Stimulated activated CD4-positive, alpha-beta T cell treated with anti-CD3 and anti-CD28 coated beads, Interleukin-2, amount 100 ng/mL, for 24 hours (primary cell): Measurements from ENCODE around the gene SYTL4.
"Not testable (repeated sequence)": the region's sequence is repeated elsewhere in the genome, so short reads cannot be mapped to it uniquely, and the experiment has no call there.

Experiments used
- DNase-seq, 2 donors: peaks; one replicate each; pipeline ENCODE4 v3.0.0-alpha.2; 2020

SYTL4 gene

GRCh38 chrX:100731441-100732281 is at the start of gene SYTL4:
Gene SYTL4 (minus strand): TSS chrX:100732121. CDS start chrX:100702037, 30,084 bp downstream.
- no peak for DNase-seq

DNA sequence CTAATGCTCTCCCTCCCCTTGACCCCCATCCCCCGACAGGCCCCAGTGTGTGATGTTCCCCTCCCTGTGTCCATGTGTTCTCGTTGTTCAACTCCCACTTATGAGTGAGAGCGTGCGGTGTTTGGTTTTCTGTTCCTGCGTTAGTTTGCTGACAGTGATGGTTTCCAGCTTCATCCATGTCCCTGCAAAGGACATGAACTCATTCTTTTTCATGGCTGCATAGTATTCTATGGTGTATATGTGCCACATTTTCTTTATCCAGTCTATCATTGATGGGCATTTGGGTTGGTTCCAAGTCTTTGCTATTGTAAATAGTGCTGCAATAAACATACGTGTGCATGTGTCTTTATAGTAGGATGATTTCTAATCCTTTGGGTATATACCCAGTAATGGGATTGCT is 37.5 kb upstream of the SYTL4 start:
- not testable (repeated sequence) for DNase-seq

GRCh38 chrX:100768679-100769338 is 36.9 kb upstream of the SYTL4 start:
- peak; percentile 88 for DNase-seq

DNA sequence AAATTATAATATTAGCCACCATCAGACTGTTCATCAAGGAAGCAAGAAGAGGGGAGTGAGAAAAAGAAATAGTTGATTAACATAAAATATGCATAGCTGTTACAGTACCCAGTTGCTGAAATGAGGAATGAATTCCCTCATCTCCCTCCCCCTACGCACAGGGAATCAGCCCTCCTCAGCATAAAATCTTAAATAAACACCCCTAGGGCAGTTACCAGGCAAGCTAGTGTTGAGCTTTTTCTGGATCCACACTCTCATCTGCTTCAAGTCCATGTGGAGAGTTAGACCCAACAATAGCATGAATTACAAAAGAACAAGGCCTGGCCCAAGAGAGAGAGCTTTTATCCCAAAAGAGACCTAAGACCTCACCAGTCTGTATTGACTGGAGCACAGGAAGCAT is 19.0 kb upstream of the SYTL4 start:
- no peak for DNase-seq

GRCh38 chrX:100748108-100748507 is 16.2 kb upstream of the SYTL4 start:
- no peak for DNase-seq

DNA sequence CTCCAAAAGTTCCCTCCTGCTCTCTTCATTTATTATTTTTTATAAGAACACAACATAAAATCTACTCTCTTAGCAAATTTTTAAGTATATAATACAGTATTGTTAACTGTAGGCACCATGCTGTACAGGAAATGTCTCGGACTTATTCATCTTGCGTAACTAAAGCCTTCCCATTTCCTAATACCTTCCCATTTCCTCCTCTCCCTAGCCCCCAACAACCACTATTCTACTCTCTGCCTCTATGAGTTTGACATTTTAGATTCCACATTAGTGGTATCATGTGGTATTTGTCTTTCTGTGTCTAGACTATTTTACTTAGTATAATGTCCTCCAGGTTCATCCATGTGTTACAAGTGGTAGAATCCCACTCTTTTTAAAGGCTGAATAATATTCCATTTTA is 15.8 kb upstream of the SYTL4 start:
- no peak for DNase-seq

DNA sequence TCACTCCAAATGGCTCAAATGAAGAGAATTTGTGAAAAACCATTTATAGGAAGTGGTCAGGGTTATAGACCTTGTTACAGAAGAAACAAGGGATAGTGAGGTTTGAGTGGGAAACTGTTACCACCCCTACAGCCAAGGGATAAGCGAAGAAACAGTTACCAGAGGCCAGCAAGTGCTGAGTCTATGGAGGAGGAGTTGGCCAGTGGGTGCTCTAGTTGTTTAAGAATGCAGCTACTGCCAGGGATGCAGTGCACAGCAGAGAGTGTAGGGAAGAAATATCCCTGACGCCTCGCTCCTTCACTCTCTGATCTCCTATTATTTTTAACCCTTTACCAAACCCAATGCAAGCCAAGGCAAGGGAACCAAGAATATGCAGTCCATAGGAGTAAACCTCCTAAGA is 15.2 kb upstream of the SYTL4 start:
- no peak for DNase-seq

DNA sequence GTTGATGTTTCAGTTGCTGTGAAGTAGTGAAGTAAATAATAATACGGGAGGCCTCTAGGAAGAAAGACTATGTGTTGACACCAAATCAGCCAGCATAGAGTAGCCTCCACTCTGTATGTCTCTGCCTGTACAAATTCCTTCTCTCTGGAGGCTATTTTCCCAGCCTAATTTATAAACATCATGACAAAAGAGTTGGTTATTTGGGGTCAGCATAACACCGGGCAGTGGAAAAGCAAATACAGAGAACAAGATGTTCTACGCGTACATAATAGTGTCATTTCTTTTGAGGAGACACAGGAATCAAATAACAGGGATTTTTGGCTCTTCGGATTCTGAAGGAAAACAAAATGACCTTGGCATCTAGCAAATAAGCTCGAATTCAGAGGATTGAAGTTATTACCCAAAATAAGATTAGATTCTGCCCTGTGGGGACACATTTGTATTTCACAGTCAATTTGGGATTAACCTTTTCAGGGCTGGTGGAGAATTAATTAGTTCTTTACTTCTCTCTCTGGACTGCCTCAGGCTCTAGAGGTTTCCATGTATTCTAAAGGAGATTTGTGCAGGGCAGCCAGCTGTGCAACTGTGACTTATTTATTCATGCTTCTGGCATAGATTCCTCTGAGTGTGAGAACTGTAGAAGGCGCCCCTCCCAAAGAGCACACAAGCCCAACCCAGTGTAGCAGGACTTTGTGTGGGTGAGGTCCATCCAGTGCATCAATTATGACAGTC is 14.1 kb upstream of the SYTL4 start:
- no peak for DNase-seq

DNA sequence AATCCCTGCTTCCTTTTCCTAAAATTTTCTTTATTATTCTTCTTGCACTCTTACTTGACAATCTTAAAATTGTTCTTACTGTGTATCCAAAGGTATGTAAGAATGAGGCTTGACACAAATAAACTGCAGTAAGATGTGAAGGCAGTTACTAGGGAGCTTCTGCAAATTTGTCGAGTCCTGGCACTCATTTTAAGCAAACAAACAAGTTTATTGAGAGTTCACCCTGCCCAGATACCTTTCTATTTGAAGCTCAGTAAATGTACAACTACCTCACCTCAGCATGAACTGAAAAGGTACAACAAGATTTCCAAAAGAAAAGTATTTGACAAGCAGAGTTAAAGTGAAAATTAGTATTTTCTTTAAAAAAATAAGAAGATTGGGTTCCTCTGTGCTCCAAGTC is 13.3 kb upstream of the SYTL4 start:
- no peak for DNase-seq

DNA sequence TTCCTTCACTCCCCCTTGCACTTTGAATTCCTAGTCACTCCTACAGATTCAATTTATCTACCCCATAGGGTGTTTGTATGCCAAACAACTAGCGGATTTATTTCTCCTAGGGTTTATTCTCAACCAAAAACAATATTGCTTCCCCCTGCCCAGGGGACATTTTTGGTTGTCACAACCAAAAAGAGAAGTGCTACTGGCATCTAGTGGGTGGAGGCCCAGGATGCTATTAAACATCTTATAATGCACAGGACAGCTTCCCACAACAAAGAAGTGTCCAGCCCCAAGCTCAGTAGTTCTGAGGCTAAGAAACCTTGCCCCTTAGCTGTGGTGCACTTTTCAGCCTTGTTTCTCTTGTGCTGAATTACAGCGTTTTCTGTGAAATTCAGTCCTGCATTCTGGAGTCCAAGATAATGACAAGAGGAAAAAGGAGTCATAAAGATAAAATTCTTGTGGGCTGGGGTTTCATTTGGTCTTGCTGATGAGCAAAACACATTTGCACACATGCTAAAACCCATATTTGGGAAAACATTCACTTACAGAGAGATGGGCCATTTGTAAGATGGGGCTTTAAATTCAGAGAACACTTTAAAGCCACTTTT is 11.2 kb upstream of the SYTL4 start:
- DNase-seq: no peak

GRCh38 chrX:100724006-100724405 is 7.9 kb downstream of the SYTL4 start:
- DNase-seq: not testable (repeated sequence)

GRCh38 chrX:100721328-100721727 is 10.6 kb downstream of the SYTL4 start:
- no peak for DNase-seq

- no peak for DNase-seq
These were observed 11.6 kb downstream of the SYTL4 start for GRCh38 chrX:100720301-100720700.

- no peak for DNase-seq
These were observed 12.8 kb downstream of the SYTL4 start for GRCh38 chrX:100719139-100719538.

GRCh38 chrX:100717363-100717762 is 14.6 kb downstream of the SYTL4 start:
- DNase-seq: no peak

GRCh38 chrX:100710816-100711215 is 21.1 kb downstream of the SYTL4 start:
- no peak for DNase-seq

GRCh38 chrX:100704581-100705203 is 27.2 kb downstream of the SYTL4 start:
- no peak for DNase-seq

DNA sequence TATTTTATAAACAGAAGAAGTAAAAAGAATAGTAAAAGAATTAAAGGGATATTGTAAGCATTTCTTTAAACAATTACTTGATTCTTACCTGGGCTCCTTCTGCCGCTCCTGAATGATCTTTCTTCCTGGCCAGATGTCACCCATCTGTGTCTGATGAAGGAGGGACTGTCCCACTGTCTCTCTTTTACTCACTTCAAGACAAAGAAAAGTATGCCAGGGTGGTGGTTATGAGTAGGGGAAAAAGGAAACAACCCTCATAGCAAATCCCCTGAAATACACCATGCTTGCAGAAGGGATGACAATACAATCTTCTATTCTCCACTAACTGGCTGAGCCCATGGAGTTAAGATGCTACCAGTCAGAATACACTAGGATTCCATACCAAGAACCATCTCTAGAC is 31.1 kb downstream of the SYTL4 start:
- no peak for DNase-seq

DNA sequence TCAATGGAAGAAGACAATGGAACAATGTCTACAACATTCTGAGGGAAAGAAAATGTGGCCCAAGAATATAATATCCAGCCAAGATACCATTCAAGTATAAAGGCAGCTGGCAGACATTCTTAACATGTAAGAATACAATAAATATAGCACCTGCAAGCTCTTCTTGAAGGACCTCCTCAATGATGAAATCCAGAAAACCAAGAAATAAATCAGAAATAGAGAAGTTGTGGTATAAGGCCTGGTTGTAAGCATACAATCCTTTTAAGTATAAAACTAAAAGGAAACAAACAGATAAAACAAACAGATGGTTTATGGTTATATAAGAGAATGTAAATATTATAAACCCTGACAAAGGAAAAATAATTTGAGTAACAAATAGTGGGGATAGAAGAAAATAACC is 33.4 kb downstream of the SYTL4 start:
- DNase-seq: no peak

GRCh38 chrX:100696699-100697351 is 35.1 kb downstream of the SYTL4 start:
- no peak for DNase-seq

DNA sequence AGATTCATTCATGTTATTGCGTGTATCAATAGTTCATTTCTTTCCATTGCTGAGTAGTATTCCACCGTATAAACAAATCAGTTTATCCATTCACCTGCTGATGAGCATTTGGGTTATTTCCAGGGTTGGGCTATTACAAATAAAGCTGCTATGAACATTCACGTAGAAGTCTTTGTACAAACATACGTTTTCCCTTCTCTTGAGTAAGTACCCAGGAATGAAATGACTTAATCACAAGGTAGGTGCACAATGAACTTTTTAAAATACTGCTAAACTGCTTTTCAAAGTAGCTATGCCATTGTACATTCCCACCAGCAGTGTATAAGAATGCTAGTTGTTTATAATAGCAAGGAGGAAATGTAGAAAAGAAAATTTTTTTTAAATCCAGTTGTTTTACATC is 35.9 kb downstream of the SYTL4 start:
- no peak for DNase-seq

DNA sequence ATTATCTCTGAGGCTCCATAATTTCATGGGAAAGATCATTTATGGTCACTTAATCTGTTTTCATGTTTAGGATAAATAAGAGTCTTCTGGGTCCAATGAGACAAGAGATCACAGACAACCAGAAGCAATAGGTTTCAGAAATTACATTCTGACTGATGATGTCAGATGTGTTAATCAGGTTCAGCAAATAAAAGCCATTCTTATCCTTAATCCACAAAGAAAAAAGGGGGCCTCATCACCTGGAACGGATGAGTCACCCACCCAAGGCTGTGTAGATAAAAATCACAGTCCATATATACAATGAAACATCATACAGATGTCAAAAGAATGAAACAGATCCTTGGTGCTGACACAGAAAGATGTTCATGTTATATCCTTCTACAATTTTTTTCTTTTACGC is 36.6 kb downstream of the SYTL4 start:
- no peak for DNase-seq
